Glomerular visceral epithelial cell (primary cell): ENCODE data around the gene GPC6.

Experiments
- DNase-seq: peaks from one replicate; pipeline ENCODE4 v3.0.0-alpha.2; 2016; ENCODE audit errors: extremely low spot score

GPC6 gene

GRCh38 chr13:93965587-93965986 is 739.0 kb downstream of the GPC6 start:
- no peak for DNase-seq

- DNase-seq = no peak
Measured at GRCh38 chr13:93966267-93966936, 739.8 kb downstream of the GPC6 start.

GRCh38 chr13:93967286-93967685 is 740.7 kb downstream of the GPC6 start:
- no peak for DNase-seq

- no peak for DNase-seq
Measured at GRCh38 chr13:93975242-93975641, 748.6 kb downstream of the GPC6 start.

GRCh38 chr13:93976528-93976927 is 749.9 kb downstream of the GPC6 start:
- no peak for DNase-seq

GRCh38 chr13:93977986-93978385 is 751.4 kb downstream of the GPC6 start:
- no peak for DNase-seq

GRCh38 chr13:93981426-93981977 is 754.9 kb downstream of the GPC6 start:
- DNase-seq = no peak

GRCh38 chr13:93982179-93982918 is 755.7 kb downstream of the GPC6 start:
- no peak for DNase-seq

GRCh38 chr13:93984052-93984451 is 757.4 kb downstream of the GPC6 start:
- no peak for DNase-seq

GRCh38 chr13:93984876-93985275 is 758.3 kb downstream of the GPC6 start:
- DNase-seq = no peak

- DNase-seq = no peak
Measured at GRCh38 chr13:93987458-93987857, 760.9 kb downstream of the GPC6 start.

GRCh38 chr13:93991569-93991968 is 765.0 kb downstream of the GPC6 start:
- DNase-seq = no peak

- DNase-seq = no peak
Measured at GRCh38 chr13:93996481-93996880, 769.9 kb downstream of the GPC6 start.

- no peak for DNase-seq
Measured at GRCh38 chr13:94006296-94006695, 779.7 kb downstream of the GPC6 start.

- DNase-seq = no peak
Measured at GRCh38 chr13:94007072-94007471, 780.5 kb downstream of the GPC6 start.

GRCh38 chr13:94009701-94010100 is 783.1 kb downstream of the GPC6 start:
- no peak for DNase-seq

GRCh38 chr13:94014461-94014860 is 787.9 kb downstream of the GPC6 start:
- DNase-seq = no peak

GRCh38 chr13:94020426-94020825 is 793.8 kb downstream of the GPC6 start:
- no peak for DNase-seq

GRCh38 chr13:94020833-94021232 is 794.2 kb downstream of the GPC6 start:
- peak; percentile 9 for DNase-seq

GRCh38 chr13:94028234-94028633 is 801.6 kb downstream of the GPC6 start:
- DNase-seq = no peak

GRCh38 chr13:94028650-94029049 is 802.0 kb downstream of the GPC6 start:
- no peak for DNase-seq

- DNase-seq = no peak
Measured at GRCh38 chr13:94030415-94031119, 804.0 kb downstream of the GPC6 start.

GRCh38 chr13:94031609-94032008 is 805.0 kb downstream of the GPC6 start:
- no peak for DNase-seq
